ENCODE measurements around the gene TMA7. TPM values are rescaled to one million over a fixed set of nuclear protein-coding genes. Genes with fewer than 3 reads are reported as not detected.

TMA7 gene
- total and polyA plus RNA-seq, 11 donors: 177 to 733 (median 205) TPM

- peaks cover 0 to 34% (median 18%) of the 10 kb centered on the region in 9 donors for H3K36me3 ChIP-seq
- no peak overlapping the region for H3K4me3 ChIP-seq
- DNase-seq: no peak
- H3K27ac ChIP-seq: no peak overlapping the region
- ATAC-seq: no peak
- intact Hi-C loops (cut with DNase I): loop anchor here in 7 of 10 donors (2.0 to 5.0 kb wide), 7 partner anchors 37 to 247 kb away; no protein-coding TSS in a partner anchor
- H3K27me3 ChIP-seq: no peaks in the 10 kb centered on the region
- TF ChIP-seq CTCF (IDR thresholded peaks at IDR 0.05) (no peak), POLR2A (IDR thresholded peaks at IDR 0.05) (no peak)
- peaks cover 0 to 47% (median 20%) of the 10 kb centered on the region in 12 donors for H3K4me1 ChIP-seq
- H3K9me3 ChIP-seq: no peaks in the 10 kb centered on the region
- WGBS, 4 donors: 83 to 90% (median 86%) methylated on average over 4 of the region's 4 CpGs
Measured at GRCh38 chr3:48437812-48438211, 2.2 kb upstream of the TMA7 start.

- H3K27me3 ChIP-seq: no peaks in the 10 kb centered on the region
- 1 to 2% (median 2%) methylated on average over 21 of the region's 21 CpGs for WGBS, 4 donors
- ATAC-seq (peak in 2 of 4 donors; percentile 13 to 18), DNase-seq (no peak)
- peak overlapping the region; percentile 60 to 98 (median 86) for H3K4me3 ChIP-seq
- no peak for TF ChIP-seq CTCF (IDR thresholded peaks at IDR 0.05)
- TF ChIP-seq POLR2A (IDR thresholded peaks at IDR 0.05): no peak
- peaks cover 0 to 35% (median 20%) of the 10 kb centered on the region in 12 donors for H3K4me1 ChIP-seq
- peak overlapping the region; percentile 78 to 96 (median 92) for H3K27ac ChIP-seq
- H3K36me3 ChIP-seq: peaks cover 0 to 41% (median 32%) of the 10 kb centered on the region in 9 donors
- intact Hi-C loops (cut with DNase I): no loop called here
- no peaks in the 10 kb centered on the region for H3K9me3 ChIP-seq
Measured at GRCh38 chr3:48440590-48440958, 517 bp downstream of the TMA7 start.

GRCh38 chr3:48441940-48442339 is 1.9 kb downstream of the TMA7 start:
- intact Hi-C loops (cut with DNase I): no loop called here
- no peaks in the 10 kb centered on the region for H3K9me3 ChIP-seq
- WGBS, 4 donors: 72 to 79% (median 77%) methylated on average over 6 of the region's 6 CpGs
- H3K27ac ChIP-seq: no peak overlapping the region
- TF ChIP-seq POLR2A (IDR thresholded peaks at IDR 0.05) (no peak), CTCF (IDR thresholded peaks at IDR 0.05) (no peak)
- peaks cover 0 to 41% (median 32%) of the 10 kb centered on the region in 9 donors for H3K36me3 ChIP-seq
- H3K4me3 ChIP-seq: peak overlapping the region in 3 of 12 donors; percentile 91 to 98 (median 95)
- no peaks in the 10 kb centered on the region for H3K27me3 ChIP-seq
- H3K4me1 ChIP-seq: peaks cover 0 to 38% (median 26%) of the 10 kb centered on the region in 12 donors
- ATAC-seq: no peak
- DNase-seq: no peak

- H3K4me1 ChIP-seq: peaks cover 4 to 40% (median 30%) of the 10 kb centered on the region in 12 donors
- TF ChIP-seq CTCF (IDR thresholded peaks at IDR 0.05) (no peak), POLR2A (IDR thresholded peaks at IDR 0.05) (no peak)
- WGBS, 4 donors: 73 to 85% (median 80%) methylated on average over 6 of the region's 6 CpGs
- H3K27ac ChIP-seq: no peak overlapping the region
- no peaks in the 10 kb centered on the region for H3K9me3 ChIP-seq
- H3K27me3 ChIP-seq: no peaks in the 10 kb centered on the region
- peak overlapping the region in 4 of 12 donors; percentile 78 to 96 (median 90) for H3K4me3 ChIP-seq
- ATAC-seq (no peak), DNase-seq (no peak)
- intact Hi-C loops (cut with DNase I): loop anchor here in 2 of 10 donors (5.0 kb wide), 3 partner anchors 102 to 242 kb away; partner anchors contain the start of genes NCKIPSD (in 1 of the 2) and PFKFB4 (in 1 of the 2)
- H3K36me3 ChIP-seq: peaks cover 0 to 46% (median 32%) of the 10 kb centered on the region in 9 donors
Measured at GRCh38 chr3:48445277-48445882, 5.3 kb downstream of the TMA7 start.

Measured in heart left ventricle (tissue), 16 donors.